Left renal cortex interstitium (tissue), 4 donors: ENCODE results near the gene FBXL19. TPM values are rescaled to one million over a fixed set of nuclear protein-coding genes. Genes with fewer than 3 reads are reported as not detected.

ENCODE experiments used
- DNase-seq, 4 donors: peaks; one replicate each; pipeline ENCODE4 v3.0.0-alpha.2; 2013; ENCODE audit warnings: low read depth in 4 of 4, low spot score in 2 of 4, missing footprints in 1 of 4
- polyA plus RNA-seq, 4 donors: library from polyadenylated mRNA; unstranded; fragments of 120-200 nt; gene quantifications; one replicate each; pipeline ENCODE4 v1.2.1, GENCODE V29; 2013; ENCODE audit not compliant: insufficient read length in 4 of 4

Gene FBXL19
- polyA plus RNA-seq, 4 donors, result 16.3 to 38.8 (median 27.4) TPM

- DNase-seq, result no peak
Measured at GRCh38 chr16:30961384-30961783, 38.0 kb downstream of the FBXL19 start.

GRCh38 chr16:30963925-30964511 lies 40.6 kb downstream of the FBXL19 start:
- DNase-seq, result no peak

GRCh38 chr16:30964574-30965226 lies 41.3 kb downstream of the FBXL19 start:
- DNase-seq, result no peak

- no peak for DNase-seq
Measured at GRCh38 chr16:30965436-30965835, 42.1 kb downstream of the FBXL19 start.

GRCh38 chr16:30966033-30966619 lies 42.8 kb downstream of the FBXL19 start:
- DNase-seq, result no peak

- DNase-seq, result no peak
Measured at GRCh38 chr16:30967795-30968194, 44.4 kb downstream of the FBXL19 start.

- no peak for DNase-seq
Measured at GRCh38 chr16:30969246-30969842, 46.0 kb downstream of the FBXL19 start.

GRCh38 chr16:30971298-30971697 lies 47.9 kb downstream of the FBXL19 start:
- DNase-seq, result no peak

- DNase-seq, result no peak
Measured at GRCh38 chr16:30972872-30973271, 49.5 kb downstream of the FBXL19 start.

GRCh38 chr16:30974348-30974747 lies 51.0 kb downstream of the FBXL19 start:
- DNase-seq, result no peak

GRCh38 chr16:30976486-30976885 lies 53.1 kb downstream of the FBXL19 start:
- DNase-seq, result no peak

- no peak for DNase-seq
Measured at GRCh38 chr16:30977502-30977901, 54.1 kb downstream of the FBXL19 start.

- no peak for DNase-seq
Measured at GRCh38 chr16:30979170-30980022, 56.0 kb downstream of the FBXL19 start.

GRCh38 chr16:30980023-30980371 lies 56.6 kb downstream of the FBXL19 start:
- DNase-seq, result no peak

GRCh38 chr16:30980434-30980833 lies 57.1 kb downstream of the FBXL19 start:
- no peak for DNase-seq

GRCh38 chr16:30980959-30981358 lies 57.6 kb downstream of the FBXL19 start:
- no peak for DNase-seq

GRCh38 chr16:30982548-30983288 lies 59.3 kb downstream of the FBXL19 start:
- no peak for DNase-seq

GRCh38 chr16:30983289-30983889 lies 60.0 kb downstream of the FBXL19 start:
- no peak for DNase-seq

GRCh38 chr16:30983898-30984610 lies 60.7 kb downstream of the FBXL19 start:
- no peak for DNase-seq
